Type B pancreatic cell (in vitro differentiated cells): ENCODE results near the gene ZC3H12D. TPM values are rescaled to one million over a fixed set of nuclear protein-coding genes. Genes with fewer than 3 reads are reported as not detected.
A peak's percentile ranks its signal among the peaks of the same experiment; 100 is the strongest.

ENCODE experiments used
- DNase-seq: peaks from one replicate; pipeline ENCODE4 v3.0.0; 2021; ENCODE audit warnings: mixed read lengths; ENCODE audit not compliant: unreplicated experiment; ENCODE audit errors: extremely low spot score
- H3K27ac Mint-ChIP-seq: 2 replicates; pipeline ENCODE4 v1.8.0; 2021; ENCODE audit warnings: mild to moderate bottlenecking, mixed read lengths
- H3K27me3 Mint-ChIP-seq: 2 replicates; pipeline ENCODE4 v1.8.0; 2021; ENCODE audit warnings: mixed read lengths
- H3K36me3 Mint-ChIP-seq: 2 replicates; pipeline ENCODE4 v1.8.0; 2021; ENCODE audit warnings: mixed read lengths
- H3K4me1 Mint-ChIP-seq: one replicate; pipeline ENCODE4 v1.8.0; 2021; ENCODE audit warnings: mixed read lengths; ENCODE audit not compliant: unreplicated experiment
- H3K4me3 Mint-ChIP-seq: 2 replicates; pipeline ENCODE4 v1.8.0; 2021; ENCODE audit warnings: mild to moderate bottlenecking, mixed read lengths
- H3K9me3 Mint-ChIP-seq: 2 replicates; pipeline ENCODE4 v1.8.0; 2021; ENCODE audit warnings: mixed read lengths
- CTCF ChIP-seq: fragments of 200-600 bp; sonication (generic); conservative IDR thresholded peaks from 2 replicates; pipeline ENCODE4 v1.5.0; 2021; ENCODE audit warnings: antibody characterized with exemption, mild to moderate bottlenecking
- total RNA-seq: library from RNA; stranded (reverse); gene quantifications from 2 replicates; pipeline ENCODE4 v1.2.1, GENCODE V29; 2021; ENCODE audit warnings: low replicate concordance

ZC3H12D gene
- total RNA-seq, 1 donor from 2014 or later = 0.58 TPM

- no peaks in the 10 kb centered on the region for H3K9me3 Mint-ChIP-seq
- TF ChIP-seq CTCF = no peak
- no peak for DNase-seq
- H3K27me3 Mint-ChIP-seq = peaks cover 2% of the 10 kb centered on the region
- H3K36me3 Mint-ChIP-seq = no peaks in the 10 kb centered on the region
- no peak overlapping the region for H3K4me3 Mint-ChIP-seq
- no peak overlapping the region for H3K27ac Mint-ChIP-seq
- H3K4me1 Mint-ChIP-seq = peaks cover 18% of the 10 kb centered on the region
Observed at GRCh38 chr6:149433881-149434280, 50.9 kb downstream of the ZC3H12D start.

GRCh38 chr6:149433405-149433804 is 51.4 kb downstream of the ZC3H12D start:
- no peak overlapping the region for H3K27ac Mint-ChIP-seq
- no peak for TF ChIP-seq CTCF
- H3K36me3 Mint-ChIP-seq = no peaks in the 10 kb centered on the region
- H3K9me3 Mint-ChIP-seq = no peaks in the 10 kb centered on the region
- no peak for DNase-seq
- H3K4me3 Mint-ChIP-seq = no peak overlapping the region
- peaks cover 2% of the 10 kb centered on the region for H3K27me3 Mint-ChIP-seq
- H3K4me1 Mint-ChIP-seq = peaks cover 18% of the 10 kb centered on the region

DNA sequence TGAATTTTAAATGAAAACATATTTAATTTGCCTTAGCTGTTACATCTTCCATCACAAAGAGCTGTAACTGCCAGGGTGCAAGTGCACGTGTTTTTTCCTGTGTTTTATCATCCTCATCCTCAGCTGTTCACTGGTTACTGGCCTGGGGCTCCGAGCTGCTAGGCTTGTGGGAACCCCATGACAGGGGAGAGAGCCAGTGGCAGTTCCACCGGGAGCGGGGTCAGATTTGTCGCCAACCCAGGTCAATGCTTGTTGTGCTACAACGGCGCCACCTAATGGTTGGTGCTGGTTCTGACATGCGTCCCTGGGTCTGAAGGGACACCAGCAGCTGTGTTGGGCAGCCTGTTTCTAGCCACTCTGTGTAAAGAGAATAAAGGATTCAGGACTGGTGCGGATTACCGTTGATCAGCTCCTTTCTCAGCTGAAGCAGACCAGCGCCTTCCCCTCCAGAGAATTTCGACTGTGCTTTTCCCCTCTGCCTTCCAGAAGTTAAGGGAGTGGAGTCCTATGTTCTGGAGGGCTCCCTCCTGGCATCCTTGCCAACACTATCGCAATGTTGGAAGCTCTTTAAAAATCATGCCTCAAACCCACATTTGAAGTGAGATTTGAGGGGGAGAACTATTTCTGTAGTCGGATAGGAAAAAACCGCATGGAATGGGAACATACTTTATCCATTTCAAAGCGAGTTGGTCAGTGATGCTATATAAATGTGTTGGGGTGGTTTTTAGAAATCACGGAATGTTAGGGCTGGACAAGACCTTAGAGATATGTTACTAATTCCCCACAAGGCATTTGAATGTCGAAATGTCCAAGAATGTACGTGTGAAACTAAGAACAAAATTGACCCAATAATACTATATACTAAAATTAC is 52.7 kb downstream of the ZC3H12D start:
- Mint-ChIP-seq H3K4me3 (peak overlapping the region; percentile 28), H3K9me3 (no peaks in the 10 kb centered on the region), H3K4me1 (peaks cover 18% of the 10 kb centered on the region), H3K36me3 (no peaks in the 10 kb centered on the region), H3K27me3 (peaks cover 2% of the 10 kb centered on the region), H3K27ac (no peak overlapping the region)
- peak; percentile 97 for TF ChIP-seq CTCF
- DNase-seq = peak; percentile 91

DNA sequence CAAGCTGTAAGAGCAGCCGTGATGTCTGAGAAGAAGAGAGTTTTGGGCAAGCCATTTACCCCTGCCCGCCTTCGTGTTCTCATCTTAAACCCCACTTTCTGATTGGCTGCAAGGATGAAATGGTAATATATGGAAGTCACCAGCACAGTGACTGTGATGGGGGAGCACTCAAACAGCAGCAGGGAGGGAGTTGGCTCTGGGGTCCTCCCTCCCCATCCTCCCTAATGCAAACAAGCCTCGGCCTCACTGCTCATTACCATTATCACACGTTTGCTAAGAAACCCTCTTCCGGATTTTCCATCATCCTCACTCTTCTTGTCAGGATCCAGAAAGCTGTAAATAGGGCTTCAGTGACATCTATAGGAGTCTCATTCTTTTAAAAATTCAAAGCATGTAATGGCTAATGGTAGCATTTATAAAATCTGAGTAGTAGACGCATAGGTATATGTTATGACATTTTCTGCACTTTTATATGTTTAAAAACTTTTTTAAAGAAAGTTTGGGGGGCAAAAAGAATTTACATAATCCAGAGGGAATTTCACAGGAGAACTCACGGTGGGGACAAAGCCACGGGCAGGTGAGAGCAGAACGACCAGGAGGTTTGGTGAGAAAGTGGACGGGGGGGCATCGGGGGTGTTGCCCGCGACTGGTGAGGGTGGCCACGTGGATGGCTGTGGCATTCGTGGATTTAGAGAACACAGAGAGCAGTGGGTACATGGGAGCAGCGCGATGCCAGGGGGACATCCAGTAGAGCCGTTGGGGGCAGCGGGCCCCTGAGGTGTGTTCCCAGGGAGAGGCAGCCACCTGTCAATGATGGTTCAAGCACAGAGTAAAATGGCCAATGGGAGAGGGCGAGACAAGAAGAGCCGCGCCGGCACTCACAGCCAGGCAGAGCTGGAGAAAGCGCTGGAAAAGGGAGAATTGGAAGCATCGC is 55.1 kb downstream of the ZC3H12D start:
- Mint-ChIP-seq H3K4me3 (no peak overlapping the region), H3K36me3 (no peaks in the 10 kb centered on the region), H3K9me3 (no peaks in the 10 kb centered on the region), H3K27me3 (peaks cover 2% of the 10 kb centered on the region), H3K4me1 (peaks cover 18% of the 10 kb centered on the region), H3K27ac (no peak overlapping the region)
- no peak for DNase-seq
- no peak for TF ChIP-seq CTCF

DNA sequence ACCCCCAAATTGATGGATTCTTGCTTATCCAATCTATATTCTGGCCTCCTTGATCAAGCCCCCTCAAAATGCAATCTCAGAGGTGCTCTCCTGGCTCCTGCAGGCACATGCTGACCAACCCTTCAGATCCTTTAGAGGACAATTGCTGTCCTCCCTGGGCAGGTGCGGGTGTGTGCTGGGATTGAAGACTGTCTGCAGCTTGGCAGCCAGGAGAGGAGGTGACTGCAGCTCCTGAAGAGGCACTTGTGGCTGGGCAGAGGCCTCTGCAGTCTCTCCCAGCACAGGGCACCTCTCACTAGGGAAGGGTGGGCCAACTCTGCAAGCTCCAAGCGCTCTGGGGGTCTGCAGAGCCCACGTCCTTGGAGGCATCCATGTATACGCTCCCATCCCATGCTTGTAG is 56.2 kb downstream of the ZC3H12D start:
- Mint-ChIP-seq H3K27me3 (peaks cover 2% of the 10 kb centered on the region), H3K27ac (no peak overlapping the region), H3K4me1 (peaks cover 26% of the 10 kb centered on the region), H3K4me3 (no peak overlapping the region), H3K36me3 (no peaks in the 10 kb centered on the region), H3K9me3 (no peaks in the 10 kb centered on the region)
- no peak for TF ChIP-seq CTCF
- DNase-seq = no peak
